SK-N-DZ (cell line): Measurements from ENCODE around the gene SYNCRIP.
"Not testable (repeated sequence)": the region's sequence is repeated elsewhere in the genome, so short reads cannot be mapped to it uniquely, and the experiment has no call there.

ENCODE experiments used
- DNase-seq: peaks from one replicate; pipeline ENCODE4 v3.0.0-alpha.2; 2015; ENCODE audit warnings: low spot score
- small RNA-seq, 2 experiments: library from RNA; depleted of rRNA; stranded (forward); fragments of <200 nt; gene quantifications; one replicate each; pipeline ENCODE3, GENCODE V24; 2014

SYNCRIP gene

GRCh38 chr6:85594197-85594930 is 48.3 kb downstream of the SYNCRIP start:
- DNase-seq = no peak

DNA sequence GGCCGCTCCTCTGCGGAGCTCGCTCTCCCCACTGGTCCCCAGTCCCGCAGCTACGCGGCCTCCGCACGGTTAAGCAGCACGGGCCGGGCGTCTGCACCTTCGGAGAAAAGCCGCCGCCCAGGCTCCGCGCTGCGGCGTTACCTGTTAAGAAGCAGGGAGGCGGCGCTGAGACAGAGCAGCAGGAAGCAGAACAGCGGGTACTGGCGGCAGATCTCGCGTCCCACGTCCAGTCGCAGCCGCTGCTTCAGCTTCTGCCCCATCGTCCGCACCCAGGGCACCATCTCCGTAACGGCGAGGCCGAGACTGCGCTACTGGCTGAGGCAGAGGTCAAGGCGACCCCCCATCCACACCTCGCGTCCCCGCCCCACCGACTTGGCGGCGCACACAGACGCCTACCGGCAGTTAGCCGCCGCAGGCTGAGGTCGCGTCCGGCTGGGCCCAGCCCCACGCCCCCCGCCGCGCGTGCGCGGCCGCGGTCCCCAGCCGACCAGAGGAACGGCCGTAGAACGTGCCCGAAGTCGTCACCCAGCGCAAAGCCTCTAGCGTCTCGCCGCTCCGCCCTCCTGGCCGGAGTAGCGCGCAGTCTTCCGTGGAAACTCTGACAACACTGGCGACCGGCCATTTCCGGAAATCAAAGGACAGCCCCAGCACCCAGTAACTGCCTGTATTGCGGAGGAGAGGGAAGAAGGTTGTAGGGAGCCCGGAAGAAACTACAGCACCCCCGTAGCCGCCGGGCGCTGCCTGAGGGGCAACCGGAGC is 49.1 kb downstream of the SYNCRIP start, which contains the start of gene SNX14:
Gene SNX14, minus strand, starts transcription at position 421 of the 759 bp plus-strand sequence. Its CDS starts 140 bp downstream, at position 281.
- DNase-seq = peak; percentile 92

GRCh38 chr6:85592033-85592432 is 50.7 kb downstream of the SYNCRIP start:
- no peak for DNase-seq

GRCh38 chr6:85591207-85591606 is 51.5 kb downstream of the SYNCRIP start:
- no peak for DNase-seq

DNA sequence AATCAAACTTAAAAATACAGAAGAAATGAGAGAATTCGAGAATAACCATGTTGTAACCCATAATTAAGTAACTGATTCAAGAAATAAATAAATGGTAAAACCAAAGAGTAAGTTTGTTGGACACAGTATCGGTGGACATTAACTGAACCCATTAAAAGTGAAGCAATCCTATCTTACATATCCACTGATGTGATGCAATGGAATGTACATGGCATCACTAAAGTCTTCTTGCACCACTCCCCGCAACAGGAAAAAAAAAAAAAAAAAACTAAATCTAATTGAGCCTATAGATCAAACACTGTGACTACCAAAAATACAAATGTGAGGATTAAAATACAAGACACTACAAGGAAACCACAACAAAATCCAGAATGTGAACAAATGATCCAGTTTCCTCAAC is 56.9 kb downstream of the SYNCRIP start:
- DNase-seq = no peak

GRCh38 chr6:85582832-85583231 is 59.9 kb downstream of the SYNCRIP start:
- not testable (repeated sequence) for DNase-seq

DNA sequence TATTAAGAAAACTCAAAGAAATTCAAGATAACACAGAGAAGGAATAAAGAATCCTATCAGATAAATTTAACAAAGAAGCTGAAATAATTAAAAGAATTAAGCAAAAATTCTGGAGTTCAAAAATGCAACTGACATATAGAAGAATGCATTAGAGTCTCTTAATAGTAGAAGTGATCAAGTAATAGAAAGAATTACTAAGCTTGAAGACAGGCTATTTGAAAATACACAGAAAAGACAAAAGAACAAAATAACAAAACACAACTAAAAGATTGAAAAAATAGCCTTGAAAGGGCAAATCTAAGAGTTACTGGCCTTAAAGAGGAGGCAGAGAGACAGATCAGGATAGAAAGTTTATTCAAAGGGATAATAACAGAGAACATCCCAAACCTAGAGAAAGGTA is 61.1 kb downstream of the SYNCRIP start:
- no peak for DNase-seq

DNA sequence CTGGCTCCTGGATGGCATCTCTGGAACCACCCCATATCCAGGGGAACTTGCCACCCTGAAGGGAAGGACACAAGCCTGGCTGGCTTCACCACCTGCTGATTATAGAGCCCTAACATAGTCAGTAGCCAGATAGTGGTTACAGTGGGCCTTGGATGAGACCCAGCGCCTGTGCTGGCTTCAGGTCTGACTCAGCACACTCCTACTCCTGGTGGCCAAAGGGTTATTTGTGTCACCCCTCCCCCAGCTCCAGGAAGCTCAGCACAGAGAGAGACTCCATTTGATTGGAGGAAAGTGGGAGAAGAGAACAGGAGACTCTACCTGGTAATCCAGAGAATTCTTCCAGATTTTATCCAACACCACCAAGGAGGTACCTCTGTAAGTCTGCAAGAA is 61.8 kb downstream of the SYNCRIP start:
- no peak for DNase-seq

GRCh38 chr6:85580118-85580877 is 62.4 kb downstream of the SYNCRIP start:
- DNase-seq = no peak

DNA sequence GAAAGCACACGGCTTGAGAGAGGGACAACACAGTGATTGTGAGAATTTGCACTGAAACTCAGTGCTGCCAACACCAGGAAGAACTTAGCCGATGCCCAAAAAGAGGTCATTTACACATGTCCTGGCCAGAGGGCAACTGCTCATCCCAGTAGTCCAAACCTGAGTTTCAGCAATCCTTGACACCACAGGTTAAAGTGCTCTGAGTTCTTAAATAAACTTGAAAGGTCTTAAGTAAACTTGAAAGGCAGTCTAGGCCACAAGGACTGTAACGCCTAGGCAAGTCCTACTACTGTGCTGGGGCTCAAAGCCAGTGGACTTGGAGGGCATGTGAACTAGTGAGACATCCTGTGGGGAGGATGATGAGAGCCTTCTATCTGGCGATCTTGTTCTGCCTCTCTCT is 63.1 kb downstream of the SYNCRIP start:
- DNase-seq = no peak

- no peak for DNase-seq
These were observed 66.2 kb downstream of the SYNCRIP start for GRCh38 chr6:85576476-85576875.

GRCh38 chr6:85574932-85575598 is 67.6 kb downstream of the SYNCRIP start:
- DNase-seq = no peak

GRCh38 chr6:85569323-85569722 is 73.4 kb downstream of the SYNCRIP start:
- DNase-seq = no peak

GRCh38 chr6:85568411-85568810 is 74.3 kb downstream of the SYNCRIP start:
- no peak for DNase-seq

GRCh38 chr6:85565736-85566135 is 77.0 kb downstream of the SYNCRIP start:
- DNase-seq = no peak

GRCh38 chr6:85564223-85564622 is 78.5 kb downstream of the SYNCRIP start:
- DNase-seq = not testable (repeated sequence)

Small RNAs within 50 kb of the gene (small RNA-seq; reads per million reads assigned to genes)
- 0 reads per million in 2 experiments for gene SNORD50B
